WERI-Rb-1 (cell line): ENCODE results near the gene IL18BP.

Experiments used
- DNase-seq: peaks from one replicate; pipeline ENCODE4 v3.0.0-alpha.2; 2020
- H3K27ac ChIP-seq: fragments of 250-450 bp; sonication (Bioruptor Pico); 2 replicates; pipeline ENCODE4 v1.5.1; 2020; ENCODE audit warnings: mild to moderate bottlenecking, moderate library complexity
- H3K27me3 ChIP-seq: fragments of 250-450 bp; sonication (Bioruptor Pico); 2 replicates; pipeline ENCODE4 v1.5.1; 2021; ENCODE audit warnings: mild to moderate bottlenecking, low read depth, moderate library complexity; ENCODE audit not compliant: insufficient read depth, severe bottlenecking
- H3K36me3 ChIP-seq: fragments of 250-450 bp; sonication (Bioruptor Pico); 2 replicates; pipeline ENCODE4 v1.5.1; 2020; ENCODE audit warnings: mild to moderate bottlenecking, moderate library complexity
- H3K4me3 ChIP-seq: 2 replicates; pipeline ENCODE4 v1.5.1; 2011; ENCODE audit warnings: low read depth, mild to moderate bottlenecking, control low read depth, low read length
- H3K9me3 ChIP-seq: fragments of 250-450 bp; sonication (Bioruptor Pico); 2 replicates; pipeline ENCODE4 v1.5.1; 2021; ENCODE audit warnings: mild to moderate bottlenecking, moderate library complexity; ENCODE audit not compliant: severe bottlenecking
- TF ChIP-seq, protein P1 (sequence below): IDR thresholded peaks from 2 replicates; pipeline ENCODE4 v1.5.1; 2011; ENCODE audit warnings: low read depth, mild to moderate bottlenecking, control low read depth, inconsistent platforms, low read length

Gene IL18BP

DNA sequence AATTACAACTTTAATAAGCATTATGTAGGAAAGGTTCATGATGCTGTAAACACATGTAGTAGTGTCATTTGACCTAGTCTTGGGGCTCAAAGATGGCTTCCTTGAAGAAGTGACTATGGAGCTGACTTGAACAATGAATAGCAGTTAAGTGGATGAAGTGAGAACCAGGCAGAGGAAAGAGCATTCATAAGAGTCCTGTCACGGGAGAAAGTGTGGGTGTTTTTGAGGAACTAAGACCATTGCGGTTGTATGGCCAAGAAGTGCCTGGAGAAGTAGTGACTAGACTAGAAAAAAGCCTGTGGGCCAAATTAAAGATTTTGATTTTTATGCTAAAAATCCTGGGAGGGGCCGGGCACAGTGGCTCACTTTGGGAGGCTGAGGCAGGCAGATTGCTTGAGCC lies 7.2 kb upstream of the IL18BP start:
- Histone ChIP-seq H3K4me3 (no peak overlapping the region), H3K27me3 (no peaks in the 10 kb centered on the region), H3K36me3 (peaks cover 34% of the 10 kb centered on the region), H3K27ac (no peak overlapping the region), H3K9me3 (no peaks in the 10 kb centered on the region)
- DNase-seq: no peak
- TF ChIP-seq, protein P1, sequence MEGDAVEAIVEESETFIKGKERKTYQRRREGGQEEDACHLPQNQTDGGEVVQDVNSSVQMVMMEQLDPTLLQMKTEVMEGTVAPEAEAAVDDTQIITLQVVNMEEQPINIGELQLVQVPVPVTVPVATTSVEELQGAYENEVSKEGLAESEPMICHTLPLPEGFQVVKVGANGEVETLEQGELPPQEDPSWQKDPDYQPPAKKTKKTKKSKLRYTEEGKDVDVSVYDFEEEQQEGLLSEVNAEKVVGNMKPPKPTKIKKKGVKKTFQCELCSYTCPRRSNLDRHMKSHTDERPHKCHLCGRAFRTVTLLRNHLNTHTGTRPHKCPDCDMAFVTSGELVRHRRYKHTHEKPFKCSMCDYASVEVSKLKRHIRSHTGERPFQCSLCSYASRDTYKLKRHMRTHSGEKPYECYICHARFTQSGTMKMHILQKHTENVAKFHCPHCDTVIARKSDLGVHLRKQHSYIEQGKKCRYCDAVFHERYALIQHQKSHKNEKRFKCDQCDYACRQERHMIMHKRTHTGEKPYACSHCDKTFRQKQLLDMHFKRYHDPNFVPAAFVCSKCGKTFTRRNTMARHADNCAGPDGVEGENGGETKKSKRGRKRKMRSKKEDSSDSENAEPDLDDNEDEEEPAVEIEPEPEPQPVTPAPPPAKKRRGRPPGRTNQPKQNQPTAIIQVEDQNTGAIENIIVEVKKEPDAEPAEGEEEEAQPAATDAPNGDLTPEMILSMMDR: no peak

GRCh38 chr11:71992136-71992730 lies 6.5 kb upstream of the IL18BP start:
- no peak overlapping the region for H3K27ac ChIP-seq
- peaks cover 31% of the 10 kb centered on the region for H3K36me3 ChIP-seq
- H3K9me3 ChIP-seq: no peaks in the 10 kb centered on the region
- no peaks in the 10 kb centered on the region for H3K27me3 ChIP-seq
- DNase-seq: no peak
- TF ChIP-seq, protein P1: no peak
- H3K4me3 ChIP-seq: no peak overlapping the region

DNA sequence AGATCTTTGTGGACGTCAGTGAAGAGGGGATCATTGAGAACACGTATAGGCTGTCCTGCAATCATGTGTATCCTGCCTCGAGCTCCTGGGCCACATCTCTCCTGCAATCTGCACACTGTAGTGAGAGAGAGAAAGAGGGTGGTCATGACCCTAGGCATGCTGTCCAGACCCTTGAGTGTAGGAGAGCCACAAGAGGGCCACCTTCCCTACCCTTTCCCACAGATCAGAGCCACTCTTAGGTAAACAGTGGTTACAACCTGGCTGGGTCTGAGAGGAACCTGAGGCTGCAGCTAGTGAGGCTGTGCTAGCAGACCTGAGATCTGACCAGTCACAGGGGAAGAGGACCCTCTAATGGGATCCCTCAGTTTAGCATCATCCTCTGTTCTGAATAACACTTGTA lies 3.9 kb upstream of the IL18BP start:
- no peak for DNase-seq
- H3K4me3 ChIP-seq: no peak overlapping the region
- TF ChIP-seq, protein P1: no peak
- no peaks in the 10 kb centered on the region for H3K27me3 ChIP-seq
- H3K27ac ChIP-seq: no peak overlapping the region
- H3K36me3 ChIP-seq: peaks cover 28% of the 10 kb centered on the region
- H3K9me3 ChIP-seq: no peaks in the 10 kb centered on the region

DNA sequence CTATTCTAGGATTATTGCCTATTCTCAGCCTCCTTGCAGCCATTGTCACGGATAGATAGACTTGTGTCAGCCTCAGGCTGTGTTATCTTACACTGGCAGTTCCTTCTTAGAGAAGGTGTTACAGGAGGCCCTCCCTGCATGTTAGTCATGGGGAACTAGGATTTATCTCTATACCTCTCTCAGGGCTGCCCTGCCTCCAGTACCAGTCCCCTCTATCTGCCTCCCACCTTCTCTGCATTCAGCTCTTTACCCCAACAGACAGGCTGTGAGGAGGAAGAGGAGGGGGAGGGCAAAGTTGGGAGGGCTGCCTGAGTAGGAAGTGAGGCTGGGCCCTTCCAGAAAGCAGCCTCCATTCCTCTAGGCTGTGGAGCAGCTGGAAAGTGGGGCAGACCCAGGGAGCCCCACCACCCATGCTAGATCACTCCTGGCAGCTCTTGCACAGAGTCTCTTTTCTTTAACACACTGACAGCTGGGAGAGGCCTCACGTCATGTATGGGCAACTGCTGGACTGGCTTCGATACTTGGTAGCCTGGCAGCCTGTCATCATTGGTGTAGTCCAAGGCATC lies 2.9 kb upstream of the IL18BP start:
- H3K4me3 ChIP-seq: no peak overlapping the region
- H3K27ac ChIP-seq: no peak overlapping the region
- TF ChIP-seq, protein P1: no peak
- H3K27me3 ChIP-seq: no peaks in the 10 kb centered on the region
- peaks cover 24% of the 10 kb centered on the region for H3K36me3 ChIP-seq
- H3K9me3 ChIP-seq: no peaks in the 10 kb centered on the region
- no peak for DNase-seq

DNA sequence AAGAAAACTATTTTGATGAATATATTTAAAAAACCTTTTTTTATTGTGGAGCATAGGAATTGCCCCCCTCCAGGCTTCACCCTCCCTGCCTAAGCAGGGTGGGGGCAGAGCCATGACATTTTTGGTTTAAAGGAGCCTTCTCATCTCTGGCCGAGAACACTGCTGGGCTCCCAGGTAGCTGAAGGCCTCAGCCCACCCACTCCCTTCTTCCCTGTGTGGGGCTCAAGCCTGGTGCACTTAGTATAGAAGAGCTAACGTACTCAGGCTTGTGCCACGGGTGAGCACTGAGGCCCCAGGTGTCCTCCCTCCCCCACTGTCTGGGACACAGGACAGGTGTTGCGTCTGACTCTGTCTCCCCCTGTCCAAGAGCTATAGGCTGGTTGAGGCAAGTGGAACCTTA lies 2.2 kb upstream of the IL18BP start:
- TF ChIP-seq, protein P1: no peak
- Histone ChIP-seq H3K27me3 (no peaks in the 10 kb centered on the region), H3K27ac (no peak overlapping the region), H3K36me3 (peaks cover 26% of the 10 kb centered on the region), H3K9me3 (no peaks in the 10 kb centered on the region), H3K4me3 (no peak overlapping the region)
- DNase-seq: no peak

GRCh38 chr11:71996946-71997345 lies 1.8 kb upstream of the IL18BP start:
- H3K27ac ChIP-seq: no peak overlapping the region
- H3K4me3 ChIP-seq: no peak overlapping the region
- DNase-seq: no peak
- TF ChIP-seq, protein P1: no peak
- peaks cover 28% of the 10 kb centered on the region for H3K36me3 ChIP-seq
- no peaks in the 10 kb centered on the region for H3K27me3 ChIP-seq
- H3K9me3 ChIP-seq: no peaks in the 10 kb centered on the region
